Breast epithelium (tissue), 4 donors: Measurements from ENCODE around the gene PPP4R1. TPM values are rescaled to one million over a fixed set of nuclear protein-coding genes. Genes with fewer than 3 reads are reported as not detected.

Source experiments
- DNase-seq, 2 donors: peaks; one replicate each; pipeline ENCODE4 v3.0.0-alpha.2; 2019; ENCODE audit warnings: low spot score in 2 of 2
- H3K27ac ChIP-seq, 2 donors: fragments of 200-600 bp; sonication (generic) in 1 of 2; one replicate each; pipeline ENCODE4 v1.5.1; 2016 to 2019; ENCODE audit warnings: mild to moderate bottlenecking in 1 of 2
- H3K27me3 ChIP-seq, 2 donors: fragments of 200-600 bp; sonication (generic) in 1 of 2; one replicate each; pipeline versions ENCODE4 v1.5.1 to v1.6.0; 2017 to 2019; ENCODE audit warnings: control low read depth in 1 of 2, mild to moderate bottlenecking in 1 of 2
- H3K36me3 ChIP-seq: fragments of 200-600 bp; one replicate; pipeline ENCODE4 v1.5.1; 2019
- H3K4me1 ChIP-seq, 2 donors: fragments of 200-600 bp; sonication (generic); one replicate each; pipeline ENCODE4 v1.5.1; 2016 to 2019; ENCODE audit warnings: control low read depth in 1 of 2
- H3K4me3 ChIP-seq, 3 donors: fragments of 200-600 bp; sonication (generic); 1 replicate in 2 of 3; 2 replicates in 1 of 3; pipeline ENCODE4 v1.5.1; 2016 to 2019; ENCODE audit warnings: mild to moderate bottlenecking in 3 of 3, moderate library complexity in 2 of 3
- H3K9me3 ChIP-seq, 2 donors: fragments of 200-600 bp; sonication (generic) in 1 of 2; one replicate each; pipeline ENCODE4 v1.5.1; 2016 to 2019; ENCODE audit warnings: control low read depth in 1 of 2
- POLR2A ChIP-seq: fragments of 450-650 bp; IDR thresholded peaks from one replicate; pipeline ENCODE4 v1.6.1; 2016; ENCODE audit warnings: antibody characterized with exemption, mild to moderate bottlenecking, moderate library complexity
- POLR2AphosphoS5 ChIP-seq, 3 donors: sonication (generic); formaldehyde crosslinking; IDR thresholded peaks; one replicate each; pipeline ENCODE4 v1.6.1; 2017; ENCODE audit warnings: antibody characterized with exemption in 3 of 3
- intact Hi-C: fragments of 100-400 bp; cut with DNase I; formaldehyde crosslinking; loops from one replicate; pipeline ENCODE4 v1.15.1; 2023; ENCODE audit warnings: low total_unique reads
- total RNA-seq, 3 donors: library from RNA; depleted of rRNA; stranded (reverse); fragments of >200 nt; gene quantifications; one replicate each; pipeline ENCODE4 v1.1.0, GENCODE V29; 2016
- TF ChIP-seq, protein P1 (sequence below), 3 donors: fragments of 450-650 bp; IDR thresholded peaks; one replicate each; pipeline ENCODE4 v1.5.1; 2016 to 2017; ENCODE audit warnings: antibody characterized with exemption in 3 of 3, mild to moderate bottlenecking in 3 of 3, moderate library complexity in 3 of 3

PPP4R1 gene
- total RNA-seq, 3 donors from 2014 or later, result 66.7 to 139 (median 93.4) TPM

GRCh38 chr18:9637036-9637767 is 22.8 kb upstream of the PPP4R1 start:
- H3K36me3 ChIP-seq, result no peaks in the 10 kb centered on the region
- no peak overlapping the region for H3K27ac ChIP-seq
- H3K4me1 ChIP-seq, result no peaks in the 10 kb centered on the region
- no peak for DNase-seq
- no peaks in the 10 kb centered on the region for H3K27me3 ChIP-seq
- no peaks in the 10 kb centered on the region for H3K9me3 ChIP-seq
- TF ChIP-seq POLR2AphosphoS5 (IDR thresholded peaks at IDR 0.05), result no peak
- TF ChIP-seq, protein P1, sequence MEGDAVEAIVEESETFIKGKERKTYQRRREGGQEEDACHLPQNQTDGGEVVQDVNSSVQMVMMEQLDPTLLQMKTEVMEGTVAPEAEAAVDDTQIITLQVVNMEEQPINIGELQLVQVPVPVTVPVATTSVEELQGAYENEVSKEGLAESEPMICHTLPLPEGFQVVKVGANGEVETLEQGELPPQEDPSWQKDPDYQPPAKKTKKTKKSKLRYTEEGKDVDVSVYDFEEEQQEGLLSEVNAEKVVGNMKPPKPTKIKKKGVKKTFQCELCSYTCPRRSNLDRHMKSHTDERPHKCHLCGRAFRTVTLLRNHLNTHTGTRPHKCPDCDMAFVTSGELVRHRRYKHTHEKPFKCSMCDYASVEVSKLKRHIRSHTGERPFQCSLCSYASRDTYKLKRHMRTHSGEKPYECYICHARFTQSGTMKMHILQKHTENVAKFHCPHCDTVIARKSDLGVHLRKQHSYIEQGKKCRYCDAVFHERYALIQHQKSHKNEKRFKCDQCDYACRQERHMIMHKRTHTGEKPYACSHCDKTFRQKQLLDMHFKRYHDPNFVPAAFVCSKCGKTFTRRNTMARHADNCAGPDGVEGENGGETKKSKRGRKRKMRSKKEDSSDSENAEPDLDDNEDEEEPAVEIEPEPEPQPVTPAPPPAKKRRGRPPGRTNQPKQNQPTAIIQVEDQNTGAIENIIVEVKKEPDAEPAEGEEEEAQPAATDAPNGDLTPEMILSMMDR (IDR thresholded peaks at IDR 0.05), result no peak
- no peak for TF ChIP-seq POLR2A
- intact Hi-C loops, result no loop called here
- H3K4me3 ChIP-seq, result no peak overlapping the region

DNA sequence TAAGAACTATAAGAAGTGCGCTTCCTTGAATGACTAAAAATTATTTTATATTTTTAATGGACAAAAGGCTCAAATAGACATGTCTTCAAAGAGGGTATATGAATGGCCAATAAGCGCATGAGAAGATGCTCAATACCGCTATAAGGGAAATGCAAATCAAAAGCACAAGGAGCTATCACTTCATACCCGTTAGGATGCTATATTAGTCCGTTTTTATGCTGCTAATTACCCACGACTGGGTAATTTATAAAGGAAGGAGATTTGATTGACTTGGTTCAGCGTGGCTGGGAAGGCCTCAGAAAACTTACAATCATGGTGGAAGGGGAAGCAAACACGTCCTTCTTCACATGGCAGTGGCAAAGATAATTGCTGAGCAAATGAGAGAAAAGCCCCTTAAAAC is 20.5 kb upstream of the PPP4R1 start:
- H3K36me3 ChIP-seq, result no peaks in the 10 kb centered on the region
- no peak for DNase-seq
- H3K4me1 ChIP-seq, result no peaks in the 10 kb centered on the region
- H3K27ac ChIP-seq, result no peak overlapping the region
- H3K27me3 ChIP-seq, result no peaks in the 10 kb centered on the region
- H3K4me3 ChIP-seq, result no peak overlapping the region
- TF ChIP-seq, protein P1 (IDR thresholded peaks at IDR 0.05), result no peak
- TF ChIP-seq POLR2A, result no peak
- no peak for TF ChIP-seq POLR2AphosphoS5 (IDR thresholded peaks at IDR 0.05)
- intact Hi-C loops, result no loop called here
- H3K9me3 ChIP-seq, result no peaks in the 10 kb centered on the region

DNA sequence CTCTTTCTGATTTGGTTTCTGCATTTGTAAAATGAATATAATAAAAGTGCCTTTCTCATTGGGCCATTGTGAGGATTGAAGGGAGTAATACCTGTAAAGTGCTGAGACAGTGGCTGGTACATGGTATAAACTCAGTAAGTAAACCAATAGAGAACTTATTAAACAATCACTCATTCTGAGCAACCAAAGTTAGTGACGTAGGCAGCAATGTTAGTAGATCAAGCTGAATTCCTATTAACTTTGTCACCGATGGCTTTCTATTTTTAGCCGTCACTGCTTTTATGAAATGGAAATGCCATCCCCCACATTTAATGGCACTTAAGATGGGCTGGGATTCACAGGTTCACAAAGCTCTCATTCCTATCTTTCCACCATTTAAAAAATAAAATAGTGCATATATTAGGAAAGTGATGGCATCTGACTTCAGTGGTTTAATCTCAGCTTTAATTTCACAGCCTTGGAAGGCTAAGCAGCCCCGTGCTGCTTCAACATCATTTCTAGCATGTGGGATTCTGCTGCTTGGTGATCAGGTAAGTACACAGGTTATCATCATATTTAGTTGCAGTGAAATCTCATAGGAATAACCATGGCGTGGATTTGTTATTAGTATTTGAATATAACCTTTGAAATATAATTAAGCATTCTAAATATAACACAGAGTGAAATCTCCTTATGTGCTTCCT is 17.6 kb upstream of the PPP4R1 start:
- no peaks in the 10 kb centered on the region for H3K27me3 ChIP-seq
- no peak for DNase-seq
- no peaks in the 10 kb centered on the region for H3K36me3 ChIP-seq
- H3K4me1 ChIP-seq, result no peaks in the 10 kb centered on the region
- H3K4me3 ChIP-seq, result no peak overlapping the region
- no peak for TF ChIP-seq POLR2A
- no peak for TF ChIP-seq POLR2AphosphoS5 (IDR thresholded peaks at IDR 0.05)
- TF ChIP-seq, protein P1 (IDR thresholded peaks at IDR 0.05), result no peak
- no peaks in the 10 kb centered on the region for H3K9me3 ChIP-seq
- H3K27ac ChIP-seq, result no peak overlapping the region
- intact Hi-C loops, result no loop called here

GRCh38 chr18:9630444-9630843 is 16.1 kb upstream of the PPP4R1 start:
- Histone ChIP-seq H3K36me3 (no peaks in the 10 kb centered on the region), H3K9me3 (no peaks in the 10 kb centered on the region), H3K27ac (no peak overlapping the region), H3K4me1 (no peaks in the 10 kb centered on the region), H3K4me3 (no peak overlapping the region), H3K27me3 (no peaks in the 10 kb centered on the region)
- TF ChIP-seq POLR2AphosphoS5 (IDR thresholded peaks at IDR 0.05) (no peak), POLR2A (no peak)
- TF ChIP-seq, protein P1 (IDR thresholded peaks at IDR 0.05), result no peak
- intact Hi-C loops, result no loop called here
- DNase-seq, result no peak

DNA sequence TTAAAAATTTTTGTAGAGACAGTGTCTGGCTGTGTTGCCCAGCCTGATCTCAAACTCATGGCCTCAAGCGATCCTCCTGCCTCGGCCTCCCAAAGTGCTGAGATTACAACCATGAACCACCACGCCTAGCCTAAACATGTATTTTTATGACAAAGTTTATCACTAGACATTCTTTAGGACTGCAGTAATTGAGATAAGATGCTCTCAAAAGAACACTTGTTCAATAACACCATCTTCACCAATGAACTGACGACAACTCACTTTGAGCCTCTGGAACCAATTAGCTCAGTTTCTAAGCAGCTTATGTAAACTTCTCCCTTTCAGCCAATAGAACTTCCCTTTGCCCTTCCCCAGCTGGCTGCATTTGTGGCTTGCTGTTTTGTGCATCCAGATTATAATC is 15.3 kb upstream of the PPP4R1 start:
- no peaks in the 10 kb centered on the region for H3K36me3 ChIP-seq
- H3K27ac ChIP-seq, result no peak overlapping the region
- H3K4me3 ChIP-seq, result no peak overlapping the region
- no peaks in the 10 kb centered on the region for H3K4me1 ChIP-seq
- H3K27me3 ChIP-seq, result no peaks in the 10 kb centered on the region
- TF ChIP-seq POLR2AphosphoS5 (IDR thresholded peaks at IDR 0.05), result no peak
- no peak for TF ChIP-seq POLR2A
- TF ChIP-seq, protein P1 (IDR thresholded peaks at IDR 0.05), result no peak
- DNase-seq, result no peak
- intact Hi-C loops, result no loop called here
- H3K9me3 ChIP-seq, result no peaks in the 10 kb centered on the region
